Sigmoid colon (tissue), 4 donors: ENCODE data around the gene COPZ1.

ENCODE experiments used
- EP300 ChIP-seq, 4 donors: sonication (generic); formaldehyde crosslinking; IDR thresholded peaks; one replicate each; pipeline ENCODE4 v1.6.1; 2017; ENCODE audit warnings: antibody characterized with exemption in 4 of 4
- POLR2A ChIP-seq, 2 donors: fragments of 450-650 bp; IDR thresholded peaks; one replicate each; pipeline ENCODE4 v1.6.1; 2016; ENCODE audit warnings: antibody characterized with exemption in 2 of 2, mild to moderate bottlenecking in 2 of 2, moderate library complexity in 2 of 2
- TF ChIP-seq, protein P1 (sequence below), 4 experiments: fragments of 450-650 bp in 3 of 4; fragments of 200-600 bp in 1 of 4; IDR thresholded peaks; one replicate each; pipeline ENCODE4 v1.5.1; 2016 to 2019; ENCODE audit warnings: antibody characterized with exemption in 4 of 4, mild to moderate bottlenecking in 3 of 4, moderate library complexity in 2 of 4

DNA sequence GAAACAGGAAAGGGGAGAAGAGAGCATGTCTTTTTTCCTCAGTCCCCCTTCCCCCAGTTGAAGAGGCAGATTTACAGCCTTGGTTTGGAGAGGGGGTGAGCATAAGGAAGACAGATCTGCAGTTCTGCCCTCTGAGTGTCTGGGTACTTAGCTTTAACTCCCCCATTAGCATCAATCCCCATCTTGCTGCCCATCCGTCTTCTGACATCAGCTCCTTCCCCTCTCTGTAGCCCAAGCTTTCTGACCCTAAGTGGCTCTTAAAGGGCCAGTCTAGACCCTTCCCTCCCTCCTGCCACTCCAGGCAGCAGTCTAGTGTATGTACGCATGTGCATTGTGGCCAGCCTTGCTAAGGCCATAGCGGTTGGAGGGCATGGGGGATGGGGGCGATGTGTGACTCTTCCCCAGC lies 32.0 kb downstream of the COPZ1 start:
- no peak for TF ChIP-seq EP300 (IDR thresholded peaks at IDR 0.05)
- TF ChIP-seq, protein P1, sequence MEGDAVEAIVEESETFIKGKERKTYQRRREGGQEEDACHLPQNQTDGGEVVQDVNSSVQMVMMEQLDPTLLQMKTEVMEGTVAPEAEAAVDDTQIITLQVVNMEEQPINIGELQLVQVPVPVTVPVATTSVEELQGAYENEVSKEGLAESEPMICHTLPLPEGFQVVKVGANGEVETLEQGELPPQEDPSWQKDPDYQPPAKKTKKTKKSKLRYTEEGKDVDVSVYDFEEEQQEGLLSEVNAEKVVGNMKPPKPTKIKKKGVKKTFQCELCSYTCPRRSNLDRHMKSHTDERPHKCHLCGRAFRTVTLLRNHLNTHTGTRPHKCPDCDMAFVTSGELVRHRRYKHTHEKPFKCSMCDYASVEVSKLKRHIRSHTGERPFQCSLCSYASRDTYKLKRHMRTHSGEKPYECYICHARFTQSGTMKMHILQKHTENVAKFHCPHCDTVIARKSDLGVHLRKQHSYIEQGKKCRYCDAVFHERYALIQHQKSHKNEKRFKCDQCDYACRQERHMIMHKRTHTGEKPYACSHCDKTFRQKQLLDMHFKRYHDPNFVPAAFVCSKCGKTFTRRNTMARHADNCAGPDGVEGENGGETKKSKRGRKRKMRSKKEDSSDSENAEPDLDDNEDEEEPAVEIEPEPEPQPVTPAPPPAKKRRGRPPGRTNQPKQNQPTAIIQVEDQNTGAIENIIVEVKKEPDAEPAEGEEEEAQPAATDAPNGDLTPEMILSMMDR (IDR thresholded peaks at IDR 0.05), result no peak
- TF ChIP-seq POLR2A (IDR thresholded peaks at IDR 0.05), result no peak
